Measurements from ENCODE around the gene C1QTNF8.

The C1QTNF8 gene

DNA sequence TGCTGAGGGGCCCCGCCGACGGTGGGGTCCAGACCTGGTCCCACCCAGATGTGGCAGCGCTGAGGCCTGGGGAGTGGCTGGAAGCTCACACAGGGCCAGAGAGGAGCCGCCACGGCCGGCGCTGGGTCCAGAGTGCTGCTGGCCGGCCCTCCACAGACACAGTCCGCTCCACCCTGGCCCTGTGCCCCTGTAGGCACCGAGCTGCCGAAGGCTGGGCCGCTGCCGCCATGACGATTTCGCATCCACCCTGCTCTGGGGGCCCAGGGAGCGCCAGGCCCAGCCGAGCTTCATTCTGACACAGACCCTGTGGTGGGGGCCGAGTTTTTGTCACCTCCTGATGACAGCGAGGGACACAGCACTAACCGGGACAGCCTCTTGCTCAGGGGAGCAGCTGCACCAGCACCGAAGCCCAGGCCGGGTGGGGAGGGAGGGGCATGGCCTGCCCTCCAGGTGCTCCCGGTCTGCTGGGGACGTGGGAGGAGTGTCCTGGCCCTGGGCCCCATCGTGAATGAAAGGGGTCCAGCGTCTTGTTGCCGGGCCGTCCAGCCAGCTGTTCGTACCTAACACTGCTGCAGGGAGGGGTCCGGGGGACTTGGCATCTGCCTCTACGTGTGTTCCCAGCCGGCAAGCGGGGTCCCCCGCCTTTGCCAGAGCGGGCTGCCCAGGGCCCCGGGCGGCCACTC, 50.6 kb downstream of the C1QTNF8 start:
- DNase-seq (ENCODE audit: low read depth in 2 of 2), result no peak

DNA sequence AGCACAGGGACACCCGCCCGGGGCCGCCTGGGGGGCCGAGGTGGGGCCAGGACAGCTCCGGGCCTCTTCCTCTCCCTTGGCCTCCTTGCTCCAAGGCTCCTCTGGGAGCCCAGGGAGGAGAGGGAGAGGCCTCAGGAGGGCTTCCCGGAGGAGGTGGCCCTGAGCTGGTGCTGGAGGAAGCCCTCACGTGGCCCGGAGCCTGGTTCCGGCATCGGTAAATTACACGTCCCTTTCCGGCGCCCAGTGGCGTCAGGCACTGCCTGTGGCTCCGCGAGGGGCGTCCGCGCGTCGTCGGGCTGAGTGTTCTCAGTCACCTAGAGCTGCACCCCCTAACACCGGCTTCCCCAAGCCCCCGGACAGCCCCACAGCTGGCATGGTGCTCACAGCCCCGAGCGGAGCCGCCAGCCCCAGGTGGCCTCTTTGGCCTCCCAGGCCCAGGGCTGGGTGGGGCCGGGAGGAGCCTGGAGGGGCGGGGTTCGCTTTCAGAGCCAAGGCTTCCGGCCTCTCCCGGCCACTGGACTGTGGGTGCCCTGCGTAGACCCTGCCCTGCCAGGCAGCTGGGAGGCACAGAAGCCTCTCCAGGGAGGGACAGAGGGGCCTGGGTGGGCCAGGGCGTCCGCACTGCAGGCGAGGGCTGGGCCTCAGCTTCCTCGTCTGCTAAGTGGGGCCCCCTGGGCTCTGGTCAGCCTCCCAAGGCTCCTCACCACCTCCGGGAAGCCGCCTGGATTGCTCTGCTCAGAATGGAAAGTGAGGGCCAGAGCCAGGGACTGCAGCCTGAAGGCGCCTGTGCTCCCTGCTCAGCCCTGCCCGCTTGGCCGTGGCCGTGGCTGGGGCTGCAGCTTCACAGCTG, 51.4 kb downstream of the C1QTNF8 start:
- DNase-seq (ENCODE audit: low read depth in 2 of 2), result no peak

DNA sequence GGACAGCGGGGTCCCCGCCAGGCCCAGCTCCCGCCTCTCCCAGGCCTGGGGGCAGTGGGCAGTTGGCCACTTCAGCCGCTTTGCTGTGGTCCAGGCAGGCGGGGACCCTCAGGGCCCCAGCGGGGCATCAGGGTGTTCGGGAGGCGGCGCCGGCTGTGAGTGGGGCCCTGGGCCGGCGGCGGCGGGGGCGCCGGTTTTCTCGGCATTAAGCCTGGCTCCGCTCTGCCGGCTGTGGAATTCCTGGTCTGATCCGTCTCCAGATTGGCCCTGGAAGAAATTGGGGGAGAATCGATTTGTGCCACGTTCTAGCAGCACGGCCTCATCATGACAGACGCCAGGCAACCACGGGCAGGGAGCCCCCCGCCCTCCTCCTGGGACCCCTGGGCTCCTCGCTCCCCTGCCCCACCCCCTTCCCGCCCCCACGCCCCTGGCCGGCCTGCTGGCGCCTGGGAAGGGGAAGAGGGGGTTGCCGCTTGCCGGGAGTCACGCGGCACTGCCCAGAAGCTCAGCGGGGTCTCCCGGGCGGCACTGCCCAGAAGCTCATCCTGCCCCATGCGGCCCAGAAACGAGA, 52.1 kb downstream of the C1QTNF8 start:
- no peak for DNase-seq (ENCODE audit: low read depth in 2 of 2)

DNA sequence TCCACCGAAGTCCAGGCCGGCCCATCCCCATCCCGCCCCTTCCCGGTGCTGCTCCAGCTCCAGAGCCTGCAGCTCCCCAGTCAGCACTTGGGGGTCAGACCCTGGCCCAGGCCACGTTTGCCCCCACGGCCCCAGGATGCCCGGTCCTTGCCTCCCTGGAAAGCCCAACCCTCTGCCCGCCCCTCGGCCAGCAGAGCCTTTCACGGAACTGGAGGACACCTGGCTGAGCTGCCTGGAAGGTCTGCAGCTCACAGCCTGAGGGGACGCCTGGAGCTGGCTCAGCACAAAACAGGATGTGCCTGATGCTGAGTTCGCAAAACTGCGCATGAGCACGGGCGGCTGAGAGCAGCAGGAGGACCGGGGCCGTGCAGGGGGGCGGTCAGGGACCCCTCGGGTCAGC, 53.2 kb downstream of the C1QTNF8 start:
- no peak for DNase-seq (ENCODE audit: low read depth in 2 of 2)

DNA sequence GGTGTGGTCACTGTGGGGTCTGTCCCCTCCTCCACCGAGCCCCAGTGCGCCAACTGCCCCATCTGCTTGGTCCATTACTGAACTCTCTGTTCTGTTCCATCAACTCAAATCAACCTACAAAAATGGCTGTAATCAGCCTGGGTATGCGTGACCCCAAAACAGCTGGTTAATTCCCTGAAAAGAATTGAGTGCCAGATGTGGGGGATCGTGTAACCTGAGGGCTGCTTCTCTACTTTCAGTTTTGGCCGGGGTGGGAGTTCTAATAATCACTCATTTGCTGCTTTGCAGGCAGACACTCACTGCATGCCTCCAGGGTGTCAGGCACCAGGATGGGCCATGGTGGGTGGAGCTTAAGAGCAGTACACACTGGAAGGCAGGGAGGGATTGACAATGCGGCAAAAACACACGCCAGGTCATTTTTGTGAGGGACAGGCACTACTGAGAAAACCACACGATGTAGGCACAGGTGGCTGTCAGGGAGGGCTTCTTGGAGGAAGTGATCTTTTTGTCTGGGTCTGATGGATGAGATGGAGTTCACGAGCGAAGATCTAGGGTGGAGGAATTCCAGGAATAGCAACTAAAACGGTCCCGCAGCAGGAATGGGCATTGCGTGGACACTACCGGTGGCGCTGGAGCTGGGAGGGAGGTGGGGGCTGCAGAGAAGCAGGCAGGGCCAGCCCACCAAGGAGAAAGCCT, 53.8 kb downstream of the C1QTNF8 start:
- DNase-seq (ENCODE audit: low read depth in 2 of 2), result no peak

DNA sequence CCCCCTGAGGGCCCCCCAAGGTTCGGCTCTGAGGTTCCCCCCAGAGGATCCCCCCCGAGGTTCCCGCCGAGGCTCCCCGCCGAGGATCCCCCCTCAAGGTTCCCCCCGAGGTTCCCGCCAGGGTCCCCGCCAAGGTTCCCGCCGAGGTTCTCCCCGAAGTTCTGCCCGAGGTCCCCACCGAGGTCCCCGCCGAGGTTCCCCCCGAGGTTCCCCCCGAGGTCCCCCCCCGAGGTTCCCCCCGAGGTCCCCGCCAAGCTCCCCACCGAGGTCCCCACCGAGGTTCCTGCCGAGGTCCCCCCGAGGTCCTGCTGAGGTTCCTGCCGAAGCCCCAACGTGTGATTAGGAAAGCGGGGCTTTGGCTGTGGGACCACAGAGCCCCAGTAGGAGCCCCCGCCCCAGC, 55.7 kb downstream of the C1QTNF8 start:
- DNase-seq (ENCODE audit: low read depth in 2 of 2), result no peak

DNA sequence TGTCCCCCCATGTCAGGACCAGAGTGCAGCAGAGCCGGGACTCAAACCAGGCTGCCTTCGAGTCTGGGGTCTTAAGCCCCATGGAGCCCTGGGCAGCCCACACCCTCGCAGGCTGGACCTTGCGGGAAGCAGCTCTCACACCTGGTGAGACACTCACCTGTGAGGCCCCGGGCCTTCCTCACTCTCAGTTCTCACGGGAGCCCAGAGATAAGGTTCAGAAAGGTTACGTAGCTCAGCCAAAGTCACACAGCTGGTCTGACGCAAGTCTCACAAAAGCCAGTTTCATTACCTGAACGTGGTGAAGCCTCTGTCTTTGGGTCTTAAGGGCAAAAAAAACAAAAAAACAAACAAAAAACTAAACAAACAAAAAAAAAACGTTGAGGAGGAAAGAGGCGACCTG, 56.3 kb downstream of the C1QTNF8 start:
- DNase-seq (ENCODE audit: low read depth in 2 of 2), result no peak

DNA sequence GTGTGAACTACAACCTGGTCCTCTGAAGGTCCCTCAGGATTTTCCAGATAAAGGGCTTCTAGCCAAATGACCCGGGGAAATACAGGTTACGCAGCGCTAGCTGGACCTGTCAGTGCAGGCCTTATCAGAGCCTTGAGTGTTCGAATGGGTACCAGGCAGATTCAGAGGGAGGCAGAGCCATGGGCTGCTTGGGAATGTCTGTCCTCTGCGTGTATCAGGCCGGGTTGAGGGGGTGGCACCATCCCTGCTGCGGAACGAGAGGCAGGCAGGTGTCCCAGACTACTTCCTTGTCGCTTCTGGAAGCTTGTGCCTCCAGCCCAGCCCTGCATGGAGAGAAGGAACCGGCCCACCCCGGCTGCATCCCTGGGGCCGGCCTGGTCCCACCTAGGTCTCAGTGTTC, 57.1 kb downstream of the C1QTNF8 start:
- no peak for DNase-seq (ENCODE audit: low read depth in 2 of 2)
